CD14-positive monocyte (primary cell): ENCODE data around the gene BRIP1. TPM values are rescaled to one million over a fixed set of nuclear protein-coding genes. Genes with fewer than 3 reads are reported as not detected.

Experiments
- DNase-seq, 3 donors: peaks; one replicate each; pipeline ENCODE4 v3.0.0-alpha.2; 2011 to 2022
- H2AFZ ChIP-seq: 2 replicates; pipeline ENCODE4 v1.6.0; 2012; ENCODE audit warnings: mild to moderate bottlenecking, low read depth, low read length, inconsistent platforms; ENCODE audit not compliant: insufficient read depth, poor library complexity, severe bottlenecking
- H3K27ac ChIP-seq, 2 donors: 1 replicate in 1 of 2; 2 replicates in 1 of 2; pipeline ENCODE4 v1.5.1; 2012 to 2013; ENCODE audit warnings: low read length in 2 of 2, control low read depth in 1 of 2, inconsistent platforms in 1 of 2, low read depth in 1 of 2, mild to moderate bottlenecking in 1 of 2
- H3K27me3 ChIP-seq, 2 donors: one replicate each; pipeline versions ENCODE4 v1.6.0 to v1.6.1; 2011 to 2013; ENCODE audit warnings: low read length in 2 of 2; ENCODE audit not compliant: control insufficient read depth in 2 of 2, insufficient read depth in 2 of 2
- H3K36me3 ChIP-seq, 2 donors: replicated peaks in 1 of 2; 1 replicate in 1 of 2; 2 replicates in 1 of 2; pipeline versions ENCODE4 v1.5.1 to v1.6.1; 2012 to 2013; ENCODE audit warnings: low read length in 2 of 2, control low read depth in 1 of 2, inconsistent platforms in 1 of 2, mild to moderate bottlenecking in 1 of 2; ENCODE audit not compliant: insufficient read depth in 2 of 2, control insufficient read depth in 1 of 2
- H3K4me1 ChIP-seq, 2 donors: 1 replicate in 1 of 2; 2 replicates in 1 of 2; pipeline versions ENCODE4 v1.5.1 to v1.6.1; 2012 to 2013; ENCODE audit warnings: low read length in 2 of 2, control low read depth in 1 of 2, inconsistent platforms in 1 of 2, mild to moderate bottlenecking in 1 of 2, moderate library complexity in 1 of 2; ENCODE audit not compliant: insufficient read depth in 2 of 2, control insufficient read depth in 1 of 2
- H3K4me2 ChIP-seq: replicated peaks from 2 replicates; pipeline ENCODE3; 2012; ENCODE audit warnings: low read length, moderate library complexity, mild to moderate bottlenecking; ENCODE audit not compliant: poor library complexity, severe bottlenecking; ENCODE audit errors: extremely low read depth
- H3K4me3 ChIP-seq, 3 experiments: fragments of 200-600 bp in 1 of 3; sonication (generic) in 1 of 3; replicated peaks in 1 of 3; 1 replicate in 2 of 3; 2 replicates in 1 of 3; pipeline ENCODE4 v1.5.1; 2011 to 2013; ENCODE audit warnings: low read length in 3 of 3, mild to moderate bottlenecking in 3 of 3, control low read depth in 2 of 3, low read depth in 2 of 3, inconsistent platforms in 1 of 3, moderate library complexity in 1 of 3
- H3K79me2 ChIP-seq: 2 replicates; pipeline ENCODE4 v1.6.0; 2012; ENCODE audit warnings: mild to moderate bottlenecking, control low read depth, inconsistent platforms, low read length, moderate library complexity; ENCODE audit not compliant: insufficient read depth
- H3K9ac ChIP-seq: 2 replicates; pipeline ENCODE4 v1.6.0; 2017; ENCODE audit warnings: low read length, mild to moderate bottlenecking; ENCODE audit not compliant: insufficient read depth, poor library complexity, severe bottlenecking
- H3K9me3 ChIP-seq, 2 donors: replicated peaks in 1 of 2; 1 replicate in 1 of 2; 2 replicates in 1 of 2; pipeline versions ENCODE4 v1.5.1 to v1.6.1; 2012 to 2013; ENCODE audit warnings: low read length in 2 of 2, control low read depth in 1 of 2; ENCODE audit not compliant: control insufficient read depth in 1 of 2, insufficient read depth in 1 of 2
- H4K20me1 ChIP-seq: 2 replicates; pipeline ENCODE4 v1.6.0; 2012; ENCODE audit warnings: mild to moderate bottlenecking, low read length, control low read depth, moderate library complexity; ENCODE audit not compliant: insufficient read depth
- H3K27ac Mint-ChIP-seq, 7 donors: one replicate each; pipeline ENCODE4 v1.8.0; 2020; ENCODE audit warnings: mild to moderate bottlenecking in 7 of 7, mixed read lengths in 7 of 7, moderate library complexity in 6 of 7, inconsistent platforms in 2 of 7
- H3K27me3 Mint-ChIP-seq, 3 donors: one replicate each; pipeline ENCODE4 v1.8.0; 2021 to 2022; ENCODE audit warnings: low read depth in 3 of 3, mild to moderate bottlenecking in 3 of 3, mixed read lengths in 3 of 3, moderate library complexity in 3 of 3, inconsistent platforms in 1 of 3
- H3K36me3 Mint-ChIP-seq, 2 donors: one replicate each; pipeline ENCODE4 v1.8.0; 2020; ENCODE audit warnings: mixed read lengths in 2 of 2, inconsistent platforms in 1 of 2, mild to moderate bottlenecking in 1 of 2
- H3K4me1 Mint-ChIP-seq: one replicate; pipeline ENCODE4 v1.8.0; 2020; ENCODE audit warnings: mild to moderate bottlenecking, mixed read lengths
- H3K4me3 Mint-ChIP-seq, 2 donors: one replicate each; pipeline ENCODE4 v1.8.0; 2020; ENCODE audit warnings: mild to moderate bottlenecking in 2 of 2, mixed read lengths in 2 of 2, moderate library complexity in 1 of 2
- H3K9me3 Mint-ChIP-seq, 7 donors: one replicate each; pipeline ENCODE4 v1.8.0; 2020 to 2022; ENCODE audit warnings: mixed read lengths in 7 of 7, mild to moderate bottlenecking in 6 of 7, moderate library complexity in 6 of 7, inconsistent platforms in 2 of 7
- CTCF ChIP-seq: fragments of 200-600 bp; IDR thresholded peaks from one replicate; pipeline ENCODE4 v1.8.0; 2022; ENCODE audit warnings: antibody characterized with exemption, mild to moderate bottlenecking
- WGBS: methylation state at CpG from one replicate; pipeline ENCODE4 v1.1.5; 2013; ENCODE audit warnings: missing lambda C conversion rate; ENCODE audit not compliant: insufficient coverage; 5-methylcytosine and 5-hydroxymethylcytosine counted together
- intact Hi-C, 2 donors: fragments of 100-400 bp; cut with micrococcal nuclease; formaldehyde crosslinking; loops; one replicate each; pipeline versions ENCODE4 v1.15.0 to v1.15.1; 2023
- polyA plus RNA-seq, 3 donors: library from polyadenylated mRNA; depleted of rRNA in 1 of 3; unstranded in 2 of 3; stranded (reverse) in 1 of 3; fragments of 300-500 nt in 2 of 3; fragments of >200 nt in 1 of 3; fragmentation: Illumina TruSeq in 2 of 3; gene quantifications; 1 replicate in 2 of 3; 2 replicates in 1 of 3; pipeline ENCODE4 v1.2.3, GENCODE V29; 2012 to 2021

BRIP1 gene
- polyA plus RNA-seq, 3 donors, result 0.11 to 0.12 TPM; not detected in 1

- peaks cover 0 to 4% of the 10 kb centered on the region in 2 donors for H3K9me3 ChIP-seq
- intact Hi-C loops, result no loop called here
- H3K4me2 ChIP-seq, result no peak overlapping the region
- no peaks in the 10 kb centered on the region for H3K27me3 Mint-ChIP-seq
- H3K27ac Mint-ChIP-seq, result no peak overlapping the region
- DNase-seq, result no peak
- no peak overlapping the region for H3K4me3 Mint-ChIP-seq
- no peak overlapping the region for H3K4me3 ChIP-seq
- TF ChIP-seq CTCF, result no peak
- no peaks in the 10 kb centered on the region for H3K79me2 ChIP-seq
- no peak overlapping the region for H2AFZ ChIP-seq
- no peak overlapping the region for H3K9ac ChIP-seq
- H3K9me3 Mint-ChIP-seq, result peaks cover 0 to 12% (median 6%) of the 10 kb centered on the region in 7 donors
- no peaks in the 10 kb centered on the region for H3K4me1 Mint-ChIP-seq
- no peak overlapping the region for H3K27ac ChIP-seq
- no peaks in the 10 kb centered on the region for H3K36me3 ChIP-seq
- no peaks in the 10 kb centered on the region for H4K20me1 ChIP-seq
- no peaks in the 10 kb centered on the region for H3K27me3 ChIP-seq
- H3K36me3 Mint-ChIP-seq, result no peaks in the 10 kb centered on the region
- no peaks in the 10 kb centered on the region for H3K4me1 ChIP-seq
These were observed 206.0 kb downstream of the BRIP1 start for GRCh38 chr17:61657338-61657737.

GRCh38 chr17:61656721-61657217 is 206.6 kb downstream of the BRIP1 start:
- no peak overlapping the region for H3K27ac ChIP-seq
- Mint-ChIP-seq H3K4me3 (no peak overlapping the region), H3K27me3 (no peaks in the 10 kb centered on the region), H3K4me1 (no peaks in the 10 kb centered on the region), H3K9me3 (peaks cover 3 to 16% (median 6%) of the 10 kb centered on the region in 7 donors), H3K27ac (no peak overlapping the region), H3K36me3 (no peaks in the 10 kb centered on the region)
- no peaks in the 10 kb centered on the region for H3K27me3 ChIP-seq
- no peak overlapping the region for H2AFZ ChIP-seq
- TF ChIP-seq CTCF, result no peak
- H3K4me2 ChIP-seq, result no peak overlapping the region
- no CpG with 5 or more reads among the region's 1 CpG for WGBS
- no peaks in the 10 kb centered on the region for H3K79me2 ChIP-seq
- H3K4me1 ChIP-seq, result no peaks in the 10 kb centered on the region
- H3K36me3 ChIP-seq, result no peaks in the 10 kb centered on the region
- no peak overlapping the region for H3K9ac ChIP-seq
- H4K20me1 ChIP-seq, result no peaks in the 10 kb centered on the region
- H3K9me3 ChIP-seq, result peaks cover 0 to 4% of the 10 kb centered on the region in 2 donors
- intact Hi-C loops, result no loop called here
- DNase-seq, result no peak
- no peak overlapping the region for H3K4me3 ChIP-seq
